ENCODE data around the gene SPNS1.

SPNS1 gene

DNA sequence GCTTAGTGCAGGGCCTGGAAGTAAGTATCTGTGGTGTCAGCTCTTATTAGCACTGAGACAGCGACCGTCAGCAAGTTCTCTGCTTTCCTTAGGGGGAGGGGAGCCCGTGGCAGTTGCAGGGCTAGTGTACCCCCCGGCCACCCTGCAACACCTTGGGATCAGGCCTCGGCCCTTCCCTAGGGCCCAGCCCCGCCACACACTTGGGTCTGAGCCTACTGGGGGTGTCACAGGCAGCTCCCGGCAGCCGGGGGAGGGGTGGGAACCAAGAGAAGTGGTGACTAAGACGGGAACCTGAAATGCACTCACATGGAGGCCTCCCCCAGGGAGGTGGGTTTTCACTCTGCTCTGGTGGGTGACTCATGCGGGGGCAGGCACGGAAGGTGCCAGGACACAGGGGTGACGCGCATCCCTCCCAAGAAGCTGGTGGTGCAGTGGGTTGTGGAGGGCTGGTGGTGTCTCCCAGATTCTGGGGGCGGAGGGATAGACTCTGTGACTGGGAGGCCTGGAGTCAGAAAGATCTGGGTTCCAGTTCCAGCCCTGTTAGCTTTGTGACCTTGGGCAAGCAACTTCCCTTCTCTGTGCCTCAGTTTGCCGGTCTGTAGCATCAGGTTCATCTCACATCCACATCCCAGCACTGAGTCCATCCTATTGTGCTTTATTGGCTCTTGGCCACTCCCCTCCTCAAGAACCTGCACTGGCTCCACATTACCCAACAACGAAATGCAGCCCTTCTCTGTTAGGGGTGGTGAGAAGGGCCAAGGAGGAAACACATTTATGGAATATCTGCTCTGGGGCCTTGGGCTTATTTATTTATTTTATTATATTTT lies 54.8 kb downstream of the SPNS1 start:
- no peak overlapping the region for H3K4me3 ChIP-seq (ENCODE audit: low read depth, low read length)
- DNase-seq (ENCODE audit: low read depth): peak; percentile 97
- no peak for TF ChIP-seq POLR2A (IDR thresholded peaks at IDR 0.05; ENCODE audit: extremely low read depth, insufficient read length)
- TF ChIP-seq MAX (IDR thresholded peaks at IDR 0.05; ENCODE audit: low read depth, low read length): peak; percentile 39; the same call in 1 of the 2 replicates

- TF ChIP-seq MAX (IDR thresholded peaks at IDR 0.05; ENCODE audit: low read depth, low read length) (no peak), POLR2A (IDR thresholded peaks at IDR 0.05; ENCODE audit: extremely low read depth, insufficient read length) (no peak), CTCF (IDR thresholded peaks at IDR 0.05; ENCODE audit: low read depth, low read length) (no peak), MYC (IDR thresholded peaks at IDR 0.05; ENCODE audit: low read depth, low read length) (no peak)
Observed at GRCh38 chr16:29030086-29030840, 55.7 kb downstream of the SPNS1 start.

More at GRCh38 chr16:29030086-29030840, 55.7 kb downstream of the SPNS1 start:
- DNase-seq (ENCODE audit: low read depth): no peak
- no peak overlapping the region for H3K4me3 ChIP-seq (ENCODE audit: low read depth, low read length)
